Gastroesophageal sphincter (tissue), 3 donors: ENCODE results near the gene CEP164.

Experiments used
- CTCF ChIP-seq, 4 experiments: fragments of 200-600 bp in 2 of 4; fragments of 450-650 bp in 2 of 4; sonication (generic) in 1 of 4; IDR thresholded peaks; one replicate each; pipeline ENCODE4 v1.5.1; 2017 to 2019; ENCODE audit warnings: antibody characterized with exemption in 4 of 4, mild to moderate bottlenecking in 2 of 4, moderate library complexity in 2 of 4
- EP300 ChIP-seq: sonication (generic); formaldehyde crosslinking; IDR thresholded peaks from one replicate; pipeline ENCODE4 v1.6.1; 2017; ENCODE audit warnings: antibody characterized with exemption, mild to moderate bottlenecking
- POLR2A ChIP-seq, 2 donors: fragments of 450-650 bp; IDR thresholded peaks; one replicate each; pipeline ENCODE4 v1.6.1; 2017; ENCODE audit warnings: antibody characterized with exemption in 2 of 2, mild to moderate bottlenecking in 2 of 2, moderate library complexity in 1 of 2
- POLR2AphosphoS5 ChIP-seq: sonication (generic); formaldehyde crosslinking; IDR thresholded peaks from one replicate; pipeline ENCODE4 v1.6.1; 2017; ENCODE audit warnings: antibody characterized with exemption

- no peak for TF ChIP-seq CTCF (IDR thresholded peaks at IDR 0.05)
- no peak for TF ChIP-seq POLR2A (IDR thresholded peaks at IDR 0.05)
- TF ChIP-seq POLR2AphosphoS5, result no peak
- no peak for TF ChIP-seq EP300
Observed at GRCh38 chr11:117395476-117395875, 67.8 kb downstream of the CEP164 start.
